ENCODE results near the gene CARNS1.
A peak's percentile ranks its signal among the peaks of the same experiment; 100 is the strongest.

The CARNS1 gene, protein sequence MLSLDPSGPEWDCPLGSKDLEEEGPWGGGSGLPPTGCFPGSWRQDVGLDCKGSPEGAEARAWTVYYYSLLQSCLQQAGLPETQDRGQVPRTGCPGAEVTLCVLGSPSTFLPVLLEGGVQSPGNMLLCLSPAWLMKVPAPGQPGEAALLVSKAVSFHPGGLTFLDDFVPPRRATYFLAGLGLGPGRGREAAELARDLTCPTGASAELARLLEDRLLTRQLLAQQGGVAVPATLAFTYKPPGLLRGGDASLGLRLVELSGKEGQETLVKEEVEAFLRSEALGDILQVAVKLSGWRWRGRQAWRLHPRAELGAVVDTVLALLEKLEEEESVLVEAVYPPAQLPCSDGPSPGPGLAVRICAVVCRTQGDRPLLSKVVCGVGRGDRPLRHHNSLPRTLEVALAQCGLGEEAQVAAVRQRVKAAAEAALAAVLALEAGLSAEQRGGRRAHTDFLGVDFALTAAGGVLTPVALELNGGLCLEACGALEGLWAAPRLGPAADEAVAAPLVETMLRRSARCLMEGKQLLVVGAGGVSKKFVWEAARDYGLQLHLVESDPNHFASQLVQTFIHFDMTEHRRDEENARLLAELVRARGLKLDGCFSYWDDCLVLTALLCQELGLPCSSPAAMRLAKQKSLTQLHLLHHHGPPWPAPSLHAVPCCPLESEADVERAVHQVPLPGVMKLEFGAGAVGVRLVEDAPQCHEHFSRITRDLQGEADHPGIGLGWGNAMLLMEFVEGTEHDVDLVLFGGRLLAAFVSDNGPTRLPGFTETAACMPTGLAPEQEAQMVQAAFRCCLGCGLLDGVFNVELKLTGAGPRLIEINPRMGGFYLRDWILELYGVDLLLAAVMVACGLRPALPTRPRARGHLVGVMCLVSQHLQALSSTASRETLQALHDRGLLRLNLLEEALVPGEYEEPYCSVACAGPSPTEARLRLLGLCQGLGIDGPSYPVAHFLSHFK

DNA sequence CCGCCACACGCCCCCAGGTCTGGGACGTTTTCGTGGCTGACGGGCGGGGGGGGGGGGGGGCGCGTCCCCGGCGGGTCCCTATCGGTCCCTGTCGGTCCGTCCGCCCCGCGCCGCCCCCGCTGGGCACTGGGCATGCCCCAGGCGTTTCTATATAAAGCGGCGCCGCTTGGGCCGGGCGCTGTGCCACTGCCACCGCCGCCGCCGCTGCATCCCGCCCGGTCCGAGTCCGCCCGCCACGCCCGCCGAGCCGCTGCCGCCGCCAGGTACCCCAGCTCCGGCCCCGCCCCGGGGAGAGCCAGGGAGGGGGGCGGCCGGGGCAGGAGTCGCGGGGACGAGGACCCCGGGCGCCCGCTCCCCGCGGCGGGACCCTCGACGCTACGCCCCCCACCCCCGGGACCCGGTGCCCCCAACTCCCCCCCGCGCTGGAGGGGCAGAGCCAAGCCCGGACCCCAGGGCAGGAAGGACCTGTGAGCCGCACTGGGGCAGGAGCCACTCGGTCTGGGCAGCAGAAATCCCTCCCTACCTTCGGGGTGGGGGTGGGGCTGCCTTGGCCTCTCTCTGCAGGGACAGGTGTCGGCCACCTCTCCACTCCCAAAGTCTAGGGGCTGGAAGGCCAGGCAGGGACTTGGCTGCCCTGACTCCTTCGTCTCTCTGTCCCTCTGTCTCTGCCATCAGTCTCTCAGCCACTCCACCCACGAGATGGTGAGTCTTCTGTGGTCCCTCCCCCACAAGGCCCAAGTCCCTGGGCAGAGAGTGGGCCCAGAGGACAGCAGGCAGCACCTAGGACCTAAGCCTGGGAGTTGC, at the start of gene CARNS1:
Gene CARNS1 (plus strand): TSS at position 178 of the 804 bp plus-strand sequence. CDS start 522 bp downstream, at position 700.
- peak within 1 kb of the TSS; percentile 23; the same call in 1 of the 2 replicates for H3K4me3 ChIP-seq (ENCODE audit: low read depth, low read length)
- DNase-seq (ENCODE audit: low read depth, low spot score), result no peak
- TF ChIP-seq, protein P1, sequence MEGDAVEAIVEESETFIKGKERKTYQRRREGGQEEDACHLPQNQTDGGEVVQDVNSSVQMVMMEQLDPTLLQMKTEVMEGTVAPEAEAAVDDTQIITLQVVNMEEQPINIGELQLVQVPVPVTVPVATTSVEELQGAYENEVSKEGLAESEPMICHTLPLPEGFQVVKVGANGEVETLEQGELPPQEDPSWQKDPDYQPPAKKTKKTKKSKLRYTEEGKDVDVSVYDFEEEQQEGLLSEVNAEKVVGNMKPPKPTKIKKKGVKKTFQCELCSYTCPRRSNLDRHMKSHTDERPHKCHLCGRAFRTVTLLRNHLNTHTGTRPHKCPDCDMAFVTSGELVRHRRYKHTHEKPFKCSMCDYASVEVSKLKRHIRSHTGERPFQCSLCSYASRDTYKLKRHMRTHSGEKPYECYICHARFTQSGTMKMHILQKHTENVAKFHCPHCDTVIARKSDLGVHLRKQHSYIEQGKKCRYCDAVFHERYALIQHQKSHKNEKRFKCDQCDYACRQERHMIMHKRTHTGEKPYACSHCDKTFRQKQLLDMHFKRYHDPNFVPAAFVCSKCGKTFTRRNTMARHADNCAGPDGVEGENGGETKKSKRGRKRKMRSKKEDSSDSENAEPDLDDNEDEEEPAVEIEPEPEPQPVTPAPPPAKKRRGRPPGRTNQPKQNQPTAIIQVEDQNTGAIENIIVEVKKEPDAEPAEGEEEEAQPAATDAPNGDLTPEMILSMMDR (IDR thresholded peaks at IDR 0.05; ENCODE audit: insufficient read depth, low read length, missing control alignments), result no peak
- ChIA-PET CTCF (interaction anchor here (6.5 kb wide), 1 partner anchor 13 kb away, joined by 40 read pairs; the partner anchor contains the start of genes PPP1CA and TBC1D10C), POLR2A (interaction anchor here (0.6 kb wide), 1 partner anchor 28 kb away, joined by 5 read pairs; the partner anchor contains the start of gene CORO1B)

DNA sequence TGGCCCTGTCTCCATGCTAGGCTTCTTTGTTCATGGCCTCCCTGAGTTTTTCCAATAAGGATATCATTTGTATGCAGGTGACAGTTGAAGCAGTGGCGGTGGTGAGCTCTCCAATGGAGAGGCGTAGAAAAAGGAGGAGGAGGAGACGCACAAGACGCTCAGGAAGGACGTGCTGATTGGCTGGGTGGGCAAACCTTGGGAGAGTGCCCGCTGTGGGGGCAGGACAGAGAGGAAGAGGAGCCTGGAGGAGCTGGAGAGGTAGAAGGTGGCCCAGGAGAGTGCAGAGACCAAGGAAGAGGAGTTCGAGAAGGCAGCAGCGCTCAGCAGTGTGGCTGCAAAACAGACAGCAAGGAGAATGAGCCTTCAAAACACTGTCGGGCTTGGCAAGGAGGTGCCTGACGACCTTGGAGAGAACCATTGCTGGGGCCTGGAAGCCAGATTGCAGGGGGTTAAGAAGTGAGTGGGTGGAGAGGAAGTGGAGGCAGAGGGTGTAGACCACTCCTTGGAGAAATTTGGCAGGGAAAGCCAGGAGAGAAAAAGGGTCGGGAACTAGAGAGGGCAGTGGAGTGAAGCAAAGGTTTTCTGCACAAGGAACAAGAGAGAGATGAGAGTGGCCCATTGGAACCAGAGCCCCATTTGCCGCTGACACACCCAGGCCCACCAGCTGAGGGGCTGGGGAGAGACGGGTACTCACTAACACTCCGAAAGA, 49.6 kb upstream of the CARNS1 start:
- DNase-seq (ENCODE audit: low read depth, low spot score), result no peak
- TF ChIP-seq, protein P1 (IDR thresholded peaks at IDR 0.05; ENCODE audit: insufficient read depth, low read length, missing control alignments), result no peak
- no peak overlapping the region for H3K4me3 ChIP-seq (ENCODE audit: low read depth, low read length)
- ChIA-PET CTCF (interaction anchor here (41.2 to 47.5 kb wide), 2 partner anchors 3 to 15 kb away, joined by 2108 read pairs; partner anchors contain the start of genes CLCF1, POLD4, PPP1CA and RAD9A), POLR2A (no interaction called here)

DNA sequence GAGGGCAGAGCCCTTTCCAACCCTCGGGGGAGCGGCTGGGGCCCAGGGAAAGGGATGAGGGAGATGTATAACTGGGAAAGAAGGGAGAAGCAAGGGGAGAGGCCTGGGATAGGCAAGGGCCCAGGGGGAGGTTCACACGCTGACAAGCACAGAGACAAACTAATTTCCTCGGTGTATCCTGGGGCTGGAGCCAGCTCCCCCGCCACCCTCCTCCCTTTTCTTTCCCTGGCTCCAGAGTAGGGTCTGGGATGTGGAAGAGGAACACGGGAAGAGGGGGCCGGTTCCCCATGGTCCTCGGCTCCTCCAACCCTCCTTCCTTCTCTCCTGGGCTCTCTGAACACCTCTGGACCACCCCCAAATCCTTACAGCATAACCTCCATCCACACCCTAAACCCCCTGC, 48.9 kb upstream of the CARNS1 start:
- ChIA-PET CTCF (interaction anchor here (41.2 to 47.5 kb wide), 2 partner anchors 2 to 14 kb away, joined by 2108 read pairs; partner anchors contain the start of genes CLCF1, POLD4, PPP1CA and RAD9A), POLR2A (no interaction called here)
- TF ChIP-seq, protein P1 (IDR thresholded peaks at IDR 0.05; ENCODE audit: insufficient read depth, low read length, missing control alignments), result no peak
- no peak for DNase-seq (ENCODE audit: low read depth, low spot score)
- no peak overlapping the region for H3K4me3 ChIP-seq (ENCODE audit: low read depth, low read length)

DNA sequence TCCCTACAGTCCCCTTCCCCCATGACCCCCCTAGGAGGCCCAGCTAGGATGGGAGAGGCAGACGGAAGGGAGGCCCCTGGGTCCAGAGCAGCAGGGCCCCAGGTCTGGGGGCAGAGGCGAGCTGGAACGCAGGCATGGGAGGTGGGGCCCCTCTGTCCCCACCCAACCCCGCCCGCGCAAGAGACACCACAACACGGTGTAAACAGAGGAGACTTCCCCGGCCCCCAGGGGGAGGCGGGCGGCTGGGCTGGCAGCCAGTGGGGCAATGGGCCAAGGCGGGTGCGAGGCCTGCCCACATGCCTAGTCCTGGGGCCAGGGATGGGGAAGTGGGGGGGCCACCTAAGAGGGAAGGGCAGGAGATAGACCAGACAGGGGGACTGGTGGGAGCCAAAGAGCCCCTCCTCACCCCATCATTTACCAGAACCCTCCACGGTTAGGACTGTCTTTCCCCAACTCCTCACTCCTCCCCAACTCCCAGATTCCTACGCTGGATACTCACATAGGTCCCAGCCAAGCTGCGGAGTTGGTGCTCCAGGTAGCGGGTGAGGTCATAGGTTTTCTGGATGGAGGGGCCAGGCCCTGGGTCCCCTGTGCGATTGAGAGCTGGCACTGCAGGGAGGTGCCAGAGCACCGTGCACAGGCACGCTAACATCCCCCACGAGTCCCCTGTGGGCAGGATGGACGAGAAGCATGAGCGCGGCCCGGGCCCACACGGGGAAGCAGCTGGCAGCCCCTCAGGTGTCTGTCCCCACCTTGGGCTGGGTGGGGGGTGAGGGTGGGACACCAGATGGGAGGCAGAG, 48.3 kb upstream of the CARNS1 start:
- CTCF ChIA-PET, result interaction anchor here (41.2 to 47.5 kb wide), 2 partner anchors 2 to 14 kb away, joined by 2108 read pairs; partner anchors contain the start of genes CLCF1, POLD4, PPP1CA and RAD9A
- DNase-seq (ENCODE audit: low read depth, low spot score), result no peak
- POLR2A ChIA-PET, result interaction anchor here (0.8 kb wide), 1 partner anchor 52 kb away, joined by 3 read pairs; no protein-coding TSS in a partner anchor
- TF ChIP-seq, protein P1 (IDR thresholded peaks at IDR 0.05; ENCODE audit: insufficient read depth, low read length, missing control alignments), result no peak
- H3K4me3 ChIP-seq (ENCODE audit: low read depth, low read length), result no peak overlapping the region
